Mucosa of rectum (tissue), 2 donors: Measurements from ENCODE around the gene TBXAS1.

ENCODE experiments used
- H3K27ac ChIP-seq, 2 donors: one replicate each; pipeline ENCODE4 v1.7.0; 2013; ENCODE audit warnings: inconsistent platforms in 2 of 2, low read depth in 2 of 2, low read length in 2 of 2
- H3K27me3 ChIP-seq, 2 donors: one replicate each; pipeline ENCODE4 v1.7.0; 2013; ENCODE audit warnings: low read length in 2 of 2; ENCODE audit not compliant: control insufficient read depth in 2 of 2, insufficient read depth in 2 of 2
- H3K36me3 ChIP-seq, 2 donors: one replicate each; pipeline ENCODE4 v1.7.0; 2013; ENCODE audit warnings: low read length in 2 of 2; ENCODE audit not compliant: control insufficient read depth in 2 of 2, insufficient read depth in 2 of 2
- H3K4me1 ChIP-seq, 2 donors: one replicate each; pipeline ENCODE4 v1.7.0; 2013; ENCODE audit warnings: low read length in 2 of 2, mild to moderate bottlenecking in 1 of 2; ENCODE audit not compliant: control insufficient read depth in 2 of 2, insufficient read depth in 2 of 2
- H3K4me3 ChIP-seq, 2 donors: one replicate each; pipeline ENCODE4 v1.7.0; 2013; ENCODE audit warnings: low read length in 2 of 2
- H3K9ac ChIP-seq, 2 donors: one replicate each; pipeline ENCODE4 v1.7.0; 2013; ENCODE audit warnings: low read length in 2 of 2, low read depth in 1 of 2, mild to moderate bottlenecking in 1 of 2
- H3K9me3 ChIP-seq, 2 donors: one replicate each; pipeline ENCODE4 v1.7.0; 2013; ENCODE audit warnings: low read length in 2 of 2; ENCODE audit not compliant: control insufficient read depth in 2 of 2
- donor health status: healthy.
- donor health status: Normal muscosa, but diverticular disease.

Gene TBXAS1

DNA sequence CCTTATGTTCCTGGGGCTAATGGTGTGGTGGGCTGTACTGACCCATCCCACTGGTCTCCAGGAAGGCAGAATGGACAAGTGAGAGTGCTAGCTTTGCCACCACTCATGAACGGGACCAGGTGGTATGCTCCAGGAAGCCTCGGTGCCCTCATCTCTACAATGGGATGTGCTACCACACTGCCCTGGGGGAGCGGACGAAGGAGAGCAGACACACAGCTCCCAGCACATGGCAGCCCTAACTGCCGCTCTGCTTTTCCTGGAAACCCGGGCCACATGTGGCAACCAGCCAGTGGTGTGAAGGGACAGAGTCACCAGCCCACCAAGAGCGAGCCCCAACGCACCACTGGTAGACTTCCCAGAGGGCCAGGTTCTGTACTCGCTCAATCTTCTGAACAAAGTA is 197.9 kb downstream of the TBXAS1 start:
- no peaks in the 10 kb centered on the region for H3K9me3 ChIP-seq
- H3K36me3 ChIP-seq = peaks cover 41 to 58% of the 10 kb centered on the region in 2 donors
- no peaks in the 10 kb centered on the region for H3K27me3 ChIP-seq
- H3K4me3 ChIP-seq = no peak overlapping the region
- H3K27ac ChIP-seq = no peak overlapping the region
- no peak overlapping the region for H3K9ac ChIP-seq
- H3K4me1 ChIP-seq = no peaks in the 10 kb centered on the region

DNA sequence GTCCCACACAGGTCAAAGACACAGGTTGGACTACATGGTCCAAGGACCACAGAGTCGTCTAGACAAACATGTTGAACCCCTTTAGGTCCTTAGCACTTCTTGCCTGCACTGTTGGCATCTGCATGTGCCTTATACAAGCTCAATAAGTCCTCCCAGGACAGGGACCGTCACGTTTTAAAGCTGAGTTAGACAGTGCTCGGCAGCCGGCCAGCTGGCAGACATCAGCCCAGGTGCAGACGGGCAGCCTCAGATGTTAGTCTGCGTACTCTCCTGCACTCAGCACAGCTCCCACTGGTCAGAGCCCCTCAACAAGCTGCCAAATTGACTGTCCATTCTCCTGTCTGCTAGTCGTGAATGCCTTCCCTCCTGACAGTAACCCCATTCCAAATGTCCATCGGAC is 198.8 kb downstream of the TBXAS1 start:
- H3K9ac ChIP-seq = no peak overlapping the region
- no peak overlapping the region for H3K4me3 ChIP-seq
- H3K27ac ChIP-seq = no peak overlapping the region
- no peaks in the 10 kb centered on the region for H3K9me3 ChIP-seq
- no peaks in the 10 kb centered on the region for H3K4me1 ChIP-seq
- peaks cover 41 to 50% of the 10 kb centered on the region in 2 donors for H3K36me3 ChIP-seq
- no peaks in the 10 kb centered on the region for H3K27me3 ChIP-seq

DNA sequence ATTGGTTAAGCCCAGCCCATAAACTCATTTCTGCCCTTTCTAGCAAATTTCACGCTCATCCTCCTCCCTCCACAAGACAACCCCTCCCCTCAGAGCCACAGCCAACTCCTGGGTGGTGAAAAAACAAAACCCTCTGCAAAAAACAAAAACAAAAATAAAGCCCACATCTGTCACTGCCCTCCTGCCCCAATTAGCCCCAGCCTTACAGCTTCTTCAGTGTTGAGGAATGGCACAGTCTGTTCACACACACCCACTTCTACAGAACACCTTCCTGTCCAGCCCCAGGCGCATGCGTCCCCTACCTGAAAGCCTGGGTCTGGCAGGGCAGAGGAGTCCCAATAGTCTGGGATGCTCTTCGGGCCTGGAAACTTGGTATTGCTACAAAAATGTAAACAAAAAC is 199.2 kb downstream of the TBXAS1 start:
- Histone ChIP-seq H3K27me3 (no peaks in the 10 kb centered on the region), H3K9me3 (no peaks in the 10 kb centered on the region), H3K27ac (no peak overlapping the region), H3K36me3 (peaks cover 43 to 51% of the 10 kb centered on the region in 2 donors), H3K9ac (no peak overlapping the region), H3K4me3 (no peak overlapping the region), H3K4me1 (no peaks in the 10 kb centered on the region)

DNA sequence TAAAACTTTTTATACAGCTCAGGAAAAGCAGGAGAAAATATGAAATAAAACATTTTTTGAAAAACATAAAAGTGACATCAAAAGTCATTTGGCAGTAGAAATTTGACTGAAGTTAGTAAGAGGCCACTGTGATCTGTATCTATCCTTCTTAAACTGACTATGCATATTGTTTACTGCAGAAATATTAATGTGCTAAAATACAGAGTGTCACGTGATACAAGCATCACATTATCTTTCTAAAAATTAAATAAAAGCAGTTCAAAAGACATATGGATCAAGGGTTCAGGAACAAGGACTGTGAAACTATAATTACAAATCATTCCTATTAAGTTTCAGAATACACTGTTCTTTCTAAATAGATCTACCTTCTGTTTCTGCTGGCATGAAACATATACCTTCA is 200.0 kb downstream of the TBXAS1 start:
- no peak overlapping the region for H3K9ac ChIP-seq
- peaks cover 42 to 54% of the 10 kb centered on the region in 2 donors for H3K36me3 ChIP-seq
- H3K27ac ChIP-seq = no peak overlapping the region
- no peaks in the 10 kb centered on the region for H3K27me3 ChIP-seq
- H3K4me1 ChIP-seq = no peaks in the 10 kb centered on the region
- no peaks in the 10 kb centered on the region for H3K9me3 ChIP-seq
- H3K4me3 ChIP-seq = no peak overlapping the region

DNA sequence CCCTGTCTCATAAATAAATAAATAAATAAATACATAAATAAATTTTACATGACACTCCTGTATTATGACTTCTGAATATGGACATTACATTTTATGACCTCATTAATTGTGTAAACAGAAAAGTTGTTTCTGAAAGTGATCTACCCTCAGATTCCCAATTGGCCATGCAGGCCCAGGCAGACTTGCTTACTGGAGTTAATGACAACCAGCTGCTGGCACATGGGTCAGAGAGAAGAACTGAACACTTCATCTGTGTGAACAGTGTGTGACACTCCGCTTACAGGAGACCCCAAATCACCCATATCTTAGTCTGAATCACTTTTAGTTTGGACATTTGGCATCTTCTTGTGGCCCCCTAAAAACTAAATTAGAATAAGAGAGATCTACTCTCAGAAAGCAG is 202.3 kb downstream of the TBXAS1 start:
- Histone ChIP-seq H3K27me3 (no peaks in the 10 kb centered on the region), H3K9me3 (no peaks in the 10 kb centered on the region), H3K9ac (no peak overlapping the region), H3K4me3 (no peak overlapping the region), H3K4me1 (no peaks in the 10 kb centered on the region), H3K27ac (no peak overlapping the region), H3K36me3 (peaks cover 29 to 44% of the 10 kb centered on the region in 2 donors)

DNA sequence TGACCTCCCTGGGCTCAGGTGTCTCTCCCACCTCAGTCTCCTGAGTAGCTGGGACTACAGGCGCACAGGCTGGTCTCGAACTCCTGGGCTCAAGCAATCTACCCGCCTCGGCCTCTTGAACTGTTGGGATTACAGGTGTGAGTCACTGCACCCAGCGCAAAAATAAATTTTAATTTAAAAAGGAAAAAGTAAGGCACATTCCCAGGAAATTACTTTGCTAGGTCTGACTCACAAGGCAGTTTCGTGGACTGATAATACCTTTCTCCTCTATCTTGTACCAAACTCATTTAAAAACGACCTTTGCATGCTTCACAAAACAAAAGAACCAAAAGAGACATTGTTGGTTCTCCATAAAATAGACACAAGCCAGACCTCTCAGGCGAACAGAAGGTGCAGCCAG is 204.0 kb downstream of the TBXAS1 start:
- H3K36me3 ChIP-seq = peaks cover 24 to 39% of the 10 kb centered on the region in 2 donors

DNA sequence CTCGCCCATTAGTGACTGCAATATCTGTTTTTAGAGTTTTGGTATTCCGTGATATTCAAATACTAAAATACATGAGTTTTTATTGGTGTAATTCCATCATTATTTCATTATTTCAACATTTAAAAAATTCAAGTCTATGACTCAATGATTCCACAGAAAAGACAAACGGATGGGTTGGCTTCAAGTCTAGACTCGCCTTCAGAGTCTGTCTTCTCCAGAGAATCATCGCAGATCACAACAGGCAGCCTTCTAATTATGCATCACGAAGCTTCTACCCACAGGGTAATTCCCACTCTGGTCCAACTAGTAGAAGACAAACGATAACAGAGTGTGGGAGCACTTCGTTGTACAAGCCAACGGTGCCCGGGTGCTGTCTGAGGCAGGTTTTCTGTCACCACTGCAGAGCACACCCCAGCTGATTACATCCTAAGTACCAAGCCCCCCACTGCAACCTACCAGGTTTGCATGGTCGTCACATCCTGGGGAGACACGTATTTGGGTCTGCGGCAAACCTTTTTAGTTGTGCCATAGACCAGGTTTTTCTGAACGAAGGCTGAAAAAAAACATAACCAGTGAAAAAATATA is 204.8 kb downstream of the TBXAS1 start:
- no peak overlapping the region for H3K4me3 ChIP-seq
- no peak overlapping the region for H3K9ac ChIP-seq
- peaks cover 28 to 39% of the 10 kb centered on the region in 2 donors for H3K36me3 ChIP-seq
- H3K27me3 ChIP-seq = no peaks in the 10 kb centered on the region
- H3K27ac ChIP-seq = no peak overlapping the region
- H3K4me1 ChIP-seq = no peaks in the 10 kb centered on the region
- no peaks in the 10 kb centered on the region for H3K9me3 ChIP-seq

More for the DNA sequence above, 204.0 kb downstream of the TBXAS1 start:
- Histone ChIP-seq H3K9me3 (no peaks in the 10 kb centered on the region), H3K4me1 (no peaks in the 10 kb centered on the region), H3K27ac (no peak overlapping the region), H3K27me3 (no peaks in the 10 kb centered on the region), H3K9ac (no peak overlapping the region), H3K4me3 (no peak overlapping the region)

DNA sequence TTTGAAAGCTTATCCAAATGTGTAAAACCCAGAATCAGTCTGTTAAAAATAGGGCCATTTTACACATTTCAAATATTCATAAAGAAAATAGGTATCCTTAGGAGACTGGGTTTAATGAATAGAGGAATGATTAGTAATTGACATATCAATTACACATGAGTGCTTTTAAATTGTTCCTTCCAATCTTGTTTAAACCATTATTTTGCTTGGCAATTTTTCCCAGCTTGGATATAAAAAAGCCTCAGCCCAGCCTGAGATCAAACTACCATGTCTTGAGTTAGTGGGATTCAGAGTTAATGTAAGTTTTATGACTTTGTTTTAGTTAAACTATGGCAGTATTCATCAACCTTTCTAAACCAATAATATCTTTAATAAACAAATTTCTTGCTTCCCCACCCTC is 205.4 kb downstream of the TBXAS1 start:
- Histone ChIP-seq H3K36me3 (peaks cover 29 to 43% of the 10 kb centered on the region in 2 donors), H3K4me1 (no peaks in the 10 kb centered on the region)

DNA sequence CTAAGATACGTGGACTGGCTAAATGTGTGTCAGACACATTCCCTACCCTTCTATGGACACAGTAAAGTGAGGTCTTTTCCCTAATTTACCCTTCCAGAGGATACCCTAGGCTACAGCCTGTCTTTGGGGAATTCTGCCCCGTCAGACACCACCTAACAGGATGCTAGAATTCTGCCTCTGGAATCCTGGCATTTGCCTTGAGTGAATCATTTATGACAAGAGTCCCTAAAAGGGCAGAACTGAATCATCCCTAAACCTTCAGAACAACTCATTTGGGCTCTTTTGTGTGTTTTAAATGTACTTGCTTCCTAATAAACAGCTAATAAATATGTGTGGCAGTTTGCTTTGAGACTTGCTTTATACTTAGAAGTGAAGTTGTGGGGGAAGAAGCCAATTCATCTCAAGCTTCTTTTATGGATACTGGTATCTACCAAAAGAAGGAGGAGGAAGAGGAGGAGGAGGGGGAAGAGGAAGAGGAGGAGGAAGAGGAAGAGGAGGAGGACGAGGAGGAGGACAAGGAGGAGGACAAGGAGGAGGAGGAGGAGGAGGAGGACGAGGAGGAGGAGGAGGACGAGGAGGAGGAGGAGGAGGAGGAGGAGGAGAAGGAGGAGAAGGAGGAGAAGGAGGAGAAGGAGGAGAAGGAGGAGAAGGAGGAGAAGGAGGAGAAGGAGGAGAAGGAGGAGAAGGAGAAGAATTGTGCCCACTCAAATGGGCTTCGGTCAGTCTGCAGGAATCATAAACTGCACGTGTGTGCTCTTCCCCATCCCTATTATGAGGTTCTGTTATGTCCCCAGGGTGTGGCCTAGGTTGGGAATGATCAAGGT is 206.5 kb downstream of the TBXAS1 start:
- no peak overlapping the region for H3K27ac ChIP-seq
- peaks cover 35 to 52% of the 10 kb centered on the region in 2 donors for H3K36me3 ChIP-seq
- no peak overlapping the region for H3K4me3 ChIP-seq
- H3K4me1 ChIP-seq = no peaks in the 10 kb centered on the region
- H3K9me3 ChIP-seq = no peaks in the 10 kb centered on the region
- H3K9ac ChIP-seq = no peak overlapping the region
- no peaks in the 10 kb centered on the region for H3K27me3 ChIP-seq

More for the DNA sequence above, 205.4 kb downstream of the TBXAS1 start:
- Histone ChIP-seq H3K27ac (no peak overlapping the region), H3K27me3 (no peaks in the 10 kb centered on the region), H3K9ac (no peak overlapping the region), H3K9me3 (no peaks in the 10 kb centered on the region), H3K4me3 (no peak overlapping the region)

DNA sequence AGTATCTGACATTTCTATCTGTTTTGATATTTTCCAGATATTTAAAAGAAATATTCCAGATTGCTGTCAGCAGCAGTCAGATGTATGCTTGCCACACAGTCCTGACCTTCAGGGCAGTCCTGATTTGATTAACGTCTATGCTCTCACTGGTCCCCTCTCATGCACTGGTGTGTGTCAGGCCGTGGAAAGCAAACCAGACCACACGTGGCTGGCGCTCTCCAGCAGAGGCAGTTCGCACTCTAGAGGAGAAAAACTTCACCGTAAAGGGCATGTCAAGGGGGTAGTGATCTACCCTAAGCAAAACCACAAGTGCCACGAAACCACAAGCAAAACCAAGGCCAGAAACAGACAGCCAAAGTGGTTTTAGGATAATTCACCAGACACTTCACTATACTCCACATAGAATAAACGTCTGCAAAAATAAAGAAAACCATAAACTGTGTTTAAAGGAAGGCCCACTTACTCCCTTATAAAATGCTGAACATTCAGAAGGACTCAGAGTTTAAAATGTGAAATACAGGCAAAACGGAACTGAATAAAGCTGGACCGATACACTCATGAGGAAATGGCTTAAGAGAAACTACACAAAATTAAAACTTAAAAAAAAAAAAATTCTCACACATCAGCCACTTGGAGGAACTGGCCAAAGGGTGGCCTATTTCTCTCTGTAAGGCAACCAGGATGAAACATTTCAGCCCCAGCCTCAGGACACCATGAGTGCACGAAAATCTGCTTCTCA is 207.3 kb downstream of the TBXAS1 start:
- Histone ChIP-seq H3K36me3 (peaks cover 41 to 57% of the 10 kb centered on the region in 2 donors), H3K9ac (no peak overlapping the region), H3K27me3 (no peaks in the 10 kb centered on the region), H3K4me3 (no peak overlapping the region), H3K27ac (no peak overlapping the region), H3K9me3 (no peaks in the 10 kb centered on the region), H3K4me1 (no peaks in the 10 kb centered on the region)
